HepG2 (cell line): ENCODE measurements around the gene EYA2. TPM values are rescaled to one million over a fixed set of nuclear protein-coding genes. Genes with fewer than 3 reads are reported as not detected.
A peak's percentile ranks its signal among the peaks of the same experiment; 100 is the strongest.

Experiments used
- CEBPG ChIP-seq: IDR thresholded peaks from 2 replicates; pipeline ENCODE4 v1.6.1; 2016
- GABPA ChIP-seq, 2 experiments: IDR thresholded peaks; 2 replicates each; pipeline ENCODE4 v1.6.1; 2011 to 2016; ENCODE audit warnings: low read depth in 2 of 2, low read length in 1 of 2, missing biosample characterization in 1 of 2, missing genetic modification characterization in 1 of 2
- HES4 ChIP-seq: sonication (generic); formaldehyde crosslinking; IDR thresholded peaks from 2 replicates; pipeline ENCODE4 v1.9.0; 2021; ENCODE audit warnings: mild to moderate bottlenecking, missing genetic modification reagents, borderline replicate concordance
- HOXA9 ChIP-seq: sonication (generic); formaldehyde crosslinking; IDR thresholded peaks from 2 replicates; pipeline ENCODE4 v1.8.1; 2022; ENCODE audit warnings: missing genetic modification reagents, mild to moderate bottlenecking, moderate library complexity, borderline replicate concordance
- KDM5A ChIP-seq: fragments of 200-600 bp; sonication (generic); IDR thresholded peaks from 2 replicates; pipeline ENCODE4 v1.7.0; 2018; ENCODE audit warnings: antibody characterized with exemption, mild to moderate bottlenecking, low read length, borderline replicate concordance
- SAFB2 ChIP-seq: sonication (generic); formaldehyde crosslinking; IDR thresholded peaks from 2 replicates; pipeline ENCODE4 v1.5.1; 2020; ENCODE audit warnings: missing genetic modification reagents, low read depth, mild to moderate bottlenecking, borderline replicate concordance
- SATB2 ChIP-seq: sonication (generic); formaldehyde crosslinking; IDR thresholded peaks from 2 replicates; pipeline ENCODE4 v1.5.0; 2020; ENCODE audit warnings: missing genetic modification reagents
- TARDBP ChIP-seq: sonication (generic); formaldehyde crosslinking; IDR thresholded peaks from 2 replicates; pipeline ENCODE4 v1.8.0; 2022; ENCODE audit warnings: mild to moderate bottlenecking, missing genetic modification reagents
- ZNF232 ChIP-seq: sonication (generic); formaldehyde crosslinking; IDR thresholded peaks from 2 replicates; pipeline ENCODE4 v1.4.0; 2020; ENCODE audit warnings: missing genetic modification reagents, borderline replicate concordance
- ZNF776 ChIP-seq: sonication (generic); formaldehyde crosslinking; IDR thresholded peaks from 2 replicates; pipeline ENCODE4 v1.4.0; 2020; ENCODE audit warnings: mild to moderate bottlenecking, missing genetic modification reagents
- polyA plus RNA-seq, 8 experiments: library from polyadenylated mRNA; depleted of rRNA in 3 of 8; stranded (reverse) in 7 of 8; unstranded in 1 of 8; fragments of >200 nt; fragmentation: Illumina TruSeq in 4 of 8; extraction: Trizol in 4 of 8; gene quantifications; 2 replicates each; pipeline versions ENCODE4 v1.2.1 to v1.2.3, GENCODE V29; 2011 to 2016; ENCODE audit warnings: low read depth in 4 of 8, missing spikeins in 1 of 8, mixed read lengths in 1 of 8; ENCODE audit not compliant: insufficient read depth in 1 of 8
- total RNA-seq, 5 experiments: library from RNA; depleted of rRNA; stranded (reverse); fragments of >200 nt; fragmentation: Illumina TruSeq; extraction: Trizol; gene quantifications; 2 replicates each; pipeline ENCODE4 v1.2.3, GENCODE V29; 2016; ENCODE audit warnings: low read depth in 1 of 5
- TF ChIP-seq, protein P1 (sequence below): sonication (generic); formaldehyde crosslinking; IDR thresholded peaks from 2 replicates; pipeline ENCODE4 v1.4.0; 2020; ENCODE audit warnings: mild to moderate bottlenecking, missing genetic modification reagents
- TF ChIP-seq, protein P2 (sequence below): sonication (generic); formaldehyde crosslinking; IDR thresholded peaks from 2 replicates; pipeline ENCODE4 v1.5.1; 2020; ENCODE audit warnings: missing genetic modification reagents, mild to moderate bottlenecking, borderline replicate concordance
- TF ChIP-seq, protein P3 (sequence below): sonication (generic); formaldehyde crosslinking; IDR thresholded peaks from 2 replicates; pipeline ENCODE4 v1.4.0; 2020; ENCODE audit warnings: missing genetic modification reagents
- TF ChIP-seq, protein P4 (sequence below): sonication (generic); formaldehyde crosslinking; IDR thresholded peaks from 2 replicates; pipeline ENCODE4 v1.4.0; 2020; ENCODE audit warnings: missing genetic modification reagents
- TF ChIP-seq, protein P5 (sequence below): IDR thresholded peaks from 2 replicates; pipeline ENCODE4 v1.6.1; 2016
- TF ChIP-seq, protein P6 (sequence below): sonication (generic); formaldehyde crosslinking; IDR thresholded peaks from 2 replicates; pipeline ENCODE4 v1.8.1; 2022; ENCODE audit warnings: mild to moderate bottlenecking, missing genetic modification reagents

The EYA2 gene
- total and polyA plus RNA-seq, 2 of the 13 experiments (the other 11 are each of a cell fraction or from before 2014, with no cell fraction given): not detected

DNA sequence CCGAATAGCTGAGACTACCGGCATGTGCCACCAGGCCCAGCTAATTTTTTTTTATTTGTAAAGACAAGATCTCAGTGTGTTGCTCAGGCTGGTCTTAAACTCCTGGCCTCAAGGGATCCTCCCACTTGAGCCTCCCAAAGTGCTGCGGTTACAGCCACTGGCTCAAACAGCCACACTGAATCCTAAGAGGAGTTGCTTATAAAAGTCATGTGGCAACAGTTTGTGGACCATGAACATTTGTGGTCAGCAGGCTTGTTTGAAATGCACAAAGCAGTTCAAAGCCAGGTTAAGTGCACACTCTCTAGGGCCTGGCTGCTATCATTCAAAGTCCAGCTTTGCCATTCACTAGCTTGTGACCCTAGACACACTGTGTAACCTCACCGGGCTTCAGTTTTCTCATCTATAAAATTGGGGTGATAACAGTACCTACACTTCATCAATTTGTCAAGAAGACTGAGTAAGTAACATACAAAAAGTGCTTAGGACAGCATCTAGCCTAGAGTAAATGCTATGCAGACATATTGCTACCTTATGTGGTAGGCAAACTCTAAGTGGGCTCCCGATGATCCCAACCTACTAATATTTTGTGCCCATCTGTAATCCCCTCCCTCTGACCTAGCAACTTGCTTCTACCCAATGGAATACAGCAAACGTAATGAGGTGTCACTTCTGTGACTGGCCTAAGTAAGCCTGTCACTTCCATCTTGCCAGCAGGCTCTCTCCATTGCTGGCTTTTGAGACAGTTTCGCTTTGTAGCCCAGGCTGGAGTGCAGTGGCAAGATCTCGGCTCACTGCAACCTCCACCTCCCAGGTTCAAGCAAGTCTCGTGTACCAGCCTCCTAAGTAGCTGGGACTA lies 338.9 kb downstream of the EYA2 start (continued):
- no peak for TF ChIP-seq GABPA (IDR thresholded peaks at IDR 0.05; ENCODE audit: low read depth, low read length)
- TF ChIP-seq GABPA (CRISPR knock-in tag; IDR thresholded peaks at IDR 0.05; ENCODE audit: low read depth): no peak
- TF ChIP-seq, protein P1, sequence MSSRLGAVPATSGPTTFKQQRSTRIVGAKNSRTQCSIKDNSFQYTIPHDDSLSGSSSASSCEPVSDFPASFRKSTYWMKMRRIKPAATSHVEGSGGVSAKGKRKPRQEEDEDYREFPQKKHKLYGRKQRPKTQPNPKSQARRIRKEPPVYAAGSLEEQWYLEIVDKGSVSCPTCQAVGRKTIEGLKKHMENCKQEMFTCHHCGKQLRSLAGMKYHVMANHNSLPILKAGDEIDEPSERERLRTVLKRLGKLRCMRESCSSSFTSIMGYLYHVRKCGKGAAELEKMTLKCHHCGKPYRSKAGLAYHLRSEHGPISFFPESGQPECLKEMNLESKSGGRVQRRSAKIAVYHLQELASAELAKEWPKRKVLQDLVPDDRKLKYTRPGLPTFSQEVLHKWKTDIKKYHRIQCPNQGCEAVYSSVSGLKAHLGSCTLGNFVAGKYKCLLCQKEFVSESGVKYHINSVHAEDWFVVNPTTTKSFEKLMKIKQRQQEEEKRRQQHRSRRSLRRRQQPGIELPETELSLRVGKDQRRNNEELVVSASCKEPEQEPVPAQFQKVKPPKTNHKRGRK (CRISPR knock-in tag): no peak
- peak; percentile 97 for TF ChIP-seq TARDBP (CRISPR knock-in tag)
- TF ChIP-seq KDM5A: no peak
- TF ChIP-seq ZNF776 (CRISPR knock-in tag): no peak
- peak; percentile 76; the same call in 1 of the 2 replicates for TF ChIP-seq ZNF232 (CRISPR knock-in tag)
- no peak for TF ChIP-seq SATB2 (CRISPR knock-in tag)
- TF ChIP-seq, protein P2, sequence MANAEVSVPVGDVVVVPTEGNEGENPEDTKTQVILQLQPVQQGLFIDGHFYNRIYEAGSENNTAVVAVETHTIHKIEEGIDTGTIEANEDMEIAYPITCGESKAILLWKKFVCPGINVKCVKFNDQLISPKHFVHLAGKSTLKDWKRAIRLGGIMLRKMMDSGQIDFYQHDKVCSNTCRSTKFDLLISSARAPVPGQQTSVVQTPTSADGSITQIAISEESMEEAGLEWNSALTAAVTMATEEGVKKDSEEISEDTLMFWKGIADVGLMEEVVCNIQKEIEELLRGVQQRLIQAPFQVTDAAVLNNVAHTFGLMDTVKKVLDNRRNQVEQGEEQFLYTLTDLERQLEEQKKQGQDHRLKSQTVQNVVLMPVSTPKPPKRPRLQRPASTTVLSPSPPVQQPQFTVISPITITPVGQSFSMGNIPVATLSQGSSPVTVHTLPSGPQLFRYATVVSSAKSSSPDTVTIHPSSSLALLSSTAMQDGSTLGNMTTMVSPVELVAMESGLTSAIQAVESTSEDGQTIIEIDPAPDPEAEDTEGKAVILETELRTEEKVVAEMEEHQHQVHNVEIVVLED (CRISPR knock-in tag): no peak; the same call in 1 of the 2 replicates
- TF ChIP-seq HOXA9: no peak
- no peak for TF ChIP-seq HES4
- TF ChIP-seq SAFB2 (CRISPR knock-in tag): no peak
- TF ChIP-seq, protein P3, sequence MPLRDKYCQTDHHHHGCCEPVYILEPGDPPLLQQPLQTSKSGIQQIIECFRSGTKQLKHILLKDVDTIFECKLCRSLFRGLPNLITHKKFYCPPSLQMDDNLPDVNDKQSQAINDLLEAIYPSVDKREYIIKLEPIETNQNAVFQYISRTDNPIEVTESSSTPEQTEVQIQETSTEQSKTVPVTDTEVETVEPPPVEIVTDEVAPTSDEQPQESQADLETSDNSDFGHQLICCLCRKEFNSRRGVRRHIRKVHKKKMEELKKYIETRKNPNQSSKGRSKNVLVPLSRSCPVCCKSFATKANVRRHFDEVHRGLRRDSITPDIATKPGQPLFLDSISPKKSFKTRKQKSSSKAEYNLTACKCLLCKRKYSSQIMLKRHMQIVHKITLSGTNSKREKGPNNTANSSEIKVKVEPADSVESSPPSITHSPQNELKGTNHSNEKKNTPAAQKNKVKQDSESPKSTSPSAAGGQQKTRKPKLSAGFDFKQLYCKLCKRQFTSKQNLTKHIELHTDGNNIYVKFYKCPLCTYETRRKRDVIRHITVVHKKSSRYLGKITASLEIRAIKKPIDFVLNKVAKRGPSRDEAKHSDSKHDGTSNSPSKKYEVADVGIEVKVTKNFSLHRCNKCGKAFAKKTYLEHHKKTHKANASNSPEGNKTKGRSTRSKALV: 0 out of 2 replicates have a peak, but pooled peaks have one; percentile 47
- peak; percentile 94 for TF ChIP-seq CEBPG (CRISPR knock-in tag)
- TF ChIP-seq, protein P4, sequence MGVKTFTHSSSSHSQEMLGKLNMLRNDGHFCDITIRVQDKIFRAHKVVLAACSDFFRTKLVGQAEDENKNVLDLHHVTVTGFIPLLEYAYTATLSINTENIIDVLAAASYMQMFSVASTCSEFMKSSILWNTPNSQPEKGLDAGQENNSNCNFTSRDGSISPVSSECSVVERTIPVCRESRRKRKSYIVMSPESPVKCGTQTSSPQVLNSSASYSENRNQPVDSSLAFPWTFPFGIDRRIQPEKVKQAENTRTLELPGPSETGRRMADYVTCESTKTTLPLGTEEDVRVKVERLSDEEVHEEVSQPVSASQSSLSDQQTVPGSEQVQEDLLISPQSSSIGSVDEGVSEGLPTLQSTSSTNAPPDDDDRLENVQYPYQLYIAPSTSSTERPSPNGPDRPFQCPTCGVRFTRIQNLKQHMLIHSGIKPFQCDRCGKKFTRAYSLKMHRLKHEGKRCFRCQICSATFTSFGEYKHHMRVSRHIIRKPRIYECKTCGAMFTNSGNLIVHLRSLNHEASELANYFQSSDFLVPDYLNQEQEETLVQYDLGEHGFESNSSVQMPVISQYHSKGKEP: no peak
- TF ChIP-seq, protein P5, sequence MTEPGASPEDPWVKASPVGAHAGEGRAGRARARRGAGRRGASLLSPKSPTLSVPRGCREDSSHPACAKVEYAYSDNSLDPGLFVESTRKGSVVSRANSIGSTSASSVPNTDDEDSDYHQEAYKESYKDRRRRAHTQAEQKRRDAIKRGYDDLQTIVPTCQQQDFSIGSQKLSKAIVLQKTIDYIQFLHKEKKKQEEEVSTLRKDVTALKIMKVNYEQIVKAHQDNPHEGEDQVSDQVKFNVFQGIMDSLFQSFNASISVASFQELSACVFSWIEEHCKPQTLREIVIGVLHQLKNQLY: peak; percentile 93
- TF ChIP-seq, protein P6, sequence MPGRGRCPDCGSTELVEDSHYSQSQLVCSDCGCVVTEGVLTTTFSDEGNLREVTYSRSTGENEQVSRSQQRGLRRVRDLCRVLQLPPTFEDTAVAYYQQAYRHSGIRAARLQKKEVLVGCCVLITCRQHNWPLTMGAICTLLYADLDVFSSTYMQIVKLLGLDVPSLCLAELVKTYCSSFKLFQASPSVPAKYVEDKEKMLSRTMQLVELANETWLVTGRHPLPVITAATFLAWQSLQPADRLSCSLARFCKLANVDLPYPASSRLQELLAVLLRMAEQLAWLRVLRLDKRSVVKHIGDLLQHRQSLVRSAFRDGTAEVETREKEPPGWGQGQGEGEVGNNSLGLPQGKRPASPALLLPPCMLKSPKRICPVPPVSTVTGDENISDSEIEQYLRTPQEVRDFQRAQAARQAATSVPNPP: no peak
